ENCODE measurements around the gene SSBP3.

GRCh38 chr1:54271341-54271740 is 134.9 kb downstream of the SSBP3 start:
- TF ChIP-seq, protein P1, sequence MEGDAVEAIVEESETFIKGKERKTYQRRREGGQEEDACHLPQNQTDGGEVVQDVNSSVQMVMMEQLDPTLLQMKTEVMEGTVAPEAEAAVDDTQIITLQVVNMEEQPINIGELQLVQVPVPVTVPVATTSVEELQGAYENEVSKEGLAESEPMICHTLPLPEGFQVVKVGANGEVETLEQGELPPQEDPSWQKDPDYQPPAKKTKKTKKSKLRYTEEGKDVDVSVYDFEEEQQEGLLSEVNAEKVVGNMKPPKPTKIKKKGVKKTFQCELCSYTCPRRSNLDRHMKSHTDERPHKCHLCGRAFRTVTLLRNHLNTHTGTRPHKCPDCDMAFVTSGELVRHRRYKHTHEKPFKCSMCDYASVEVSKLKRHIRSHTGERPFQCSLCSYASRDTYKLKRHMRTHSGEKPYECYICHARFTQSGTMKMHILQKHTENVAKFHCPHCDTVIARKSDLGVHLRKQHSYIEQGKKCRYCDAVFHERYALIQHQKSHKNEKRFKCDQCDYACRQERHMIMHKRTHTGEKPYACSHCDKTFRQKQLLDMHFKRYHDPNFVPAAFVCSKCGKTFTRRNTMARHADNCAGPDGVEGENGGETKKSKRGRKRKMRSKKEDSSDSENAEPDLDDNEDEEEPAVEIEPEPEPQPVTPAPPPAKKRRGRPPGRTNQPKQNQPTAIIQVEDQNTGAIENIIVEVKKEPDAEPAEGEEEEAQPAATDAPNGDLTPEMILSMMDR (IDR thresholded peaks at IDR 0.05): no peak
- no peak for TF ChIP-seq POLR2A (IDR thresholded peaks at IDR 0.05)
